ENCODE measurements around the gene NRG2.
A peak's percentile ranks its signal among the peaks of the same experiment; 100 is the strongest.

NRG2 gene

GRCh38 chr5:140004174-140004573 is 38.9 kb downstream of the NRG2 start:
- DNase-seq = no peak

DNA sequence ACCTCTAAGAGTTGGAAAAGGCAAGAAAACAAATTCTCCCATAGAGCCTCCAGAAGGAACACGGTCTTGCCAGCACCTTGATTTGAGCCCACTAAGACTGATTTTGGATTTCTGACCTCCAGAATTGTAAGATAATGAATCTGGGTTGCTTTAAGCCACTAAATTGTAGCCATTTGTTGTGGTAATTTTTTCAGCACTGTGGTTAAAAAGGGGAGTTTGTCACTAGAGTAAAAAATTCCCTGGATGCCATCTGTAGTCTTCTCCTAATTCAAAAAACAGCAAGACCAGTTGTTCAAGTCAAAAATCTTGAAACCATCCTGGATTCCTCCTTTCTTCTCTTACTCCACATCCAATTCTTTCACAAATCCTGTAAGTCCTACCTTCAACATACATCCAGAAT is 39.6 kb downstream of the NRG2 start:
- no peak for DNase-seq

- DNase-seq = no peak
These were observed 42.8 kb downstream of the NRG2 start for GRCh38 chr5:140000332-140000731.

DNA sequence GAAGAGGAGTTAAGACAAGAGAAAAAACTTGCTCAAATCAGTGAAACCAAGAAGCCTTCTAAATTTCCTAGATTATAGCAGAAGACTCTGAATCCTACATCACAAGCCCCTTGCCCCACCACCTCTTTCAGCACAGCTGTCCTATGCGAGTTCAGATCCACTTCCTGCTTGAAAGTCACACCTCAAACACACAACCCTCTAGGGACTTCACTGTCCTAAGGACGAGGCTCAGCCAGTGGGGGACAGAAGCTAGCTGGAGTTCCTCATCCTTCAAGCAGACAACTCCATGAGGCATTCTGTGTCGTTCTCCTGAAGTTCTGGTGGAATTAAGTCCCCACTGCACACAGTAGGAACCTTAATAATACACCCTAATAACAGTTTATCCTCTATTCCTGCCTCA is 44.3 kb downstream of the NRG2 start:
- no peak for DNase-seq

DNA sequence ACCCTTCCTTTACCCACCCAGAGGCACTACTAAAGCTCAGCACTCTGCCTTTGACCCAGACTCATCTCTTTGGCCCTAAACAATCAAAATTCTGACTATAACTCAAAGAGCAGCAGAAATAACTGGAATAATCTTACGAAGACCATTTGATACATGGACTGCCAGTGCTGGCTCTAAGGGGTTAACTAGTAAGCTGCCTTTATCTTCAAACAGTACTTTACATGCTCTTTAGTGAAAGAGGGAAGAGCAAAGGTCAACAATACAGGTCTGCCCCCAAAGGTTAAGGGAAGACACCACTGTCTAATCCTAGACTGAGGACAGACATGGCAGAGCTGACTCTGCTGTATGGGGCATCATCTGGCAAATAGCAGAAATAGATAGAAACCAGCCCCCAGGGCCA is 45.8 kb downstream of the NRG2 start:
- no peak for DNase-seq

DNA sequence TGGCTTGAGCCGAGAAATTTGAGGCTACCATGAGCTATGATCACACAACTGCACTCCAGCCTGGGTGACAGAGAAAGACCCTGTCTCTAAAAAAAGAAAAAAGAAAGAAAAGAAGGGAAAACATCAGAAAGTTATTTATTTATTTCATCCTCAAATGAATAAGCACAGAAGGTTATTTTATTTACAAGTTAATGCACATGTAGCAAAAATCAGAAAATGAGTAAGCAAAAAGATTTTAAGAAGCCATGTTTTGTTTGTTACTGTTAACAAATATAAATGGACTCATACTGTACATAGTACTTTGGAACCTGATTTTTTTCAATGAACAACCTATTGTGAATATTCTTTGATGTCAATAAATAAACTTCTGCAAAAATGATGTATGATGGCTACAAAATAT is 47.2 kb downstream of the NRG2 start:
- no peak for DNase-seq

DNA sequence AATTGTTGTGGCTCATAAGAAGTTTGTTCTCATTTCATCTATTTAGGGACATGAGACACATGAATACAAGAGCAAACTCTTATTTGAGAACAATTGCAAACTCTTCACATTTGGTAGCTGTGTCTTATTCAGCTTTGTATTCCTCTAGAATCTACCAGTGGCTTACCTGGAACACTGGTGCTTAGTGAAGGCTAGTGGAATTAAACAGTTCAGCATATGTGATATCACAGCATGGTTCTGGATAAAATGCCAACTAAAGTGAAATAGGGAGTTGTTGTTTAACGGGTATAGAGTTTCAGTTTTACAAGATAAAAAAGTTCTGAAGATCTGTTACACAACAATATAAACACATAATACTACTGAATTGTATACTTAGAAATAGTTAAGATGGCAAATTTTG is 48.9 kb downstream of the NRG2 start:
- DNase-seq = no peak

DNA sequence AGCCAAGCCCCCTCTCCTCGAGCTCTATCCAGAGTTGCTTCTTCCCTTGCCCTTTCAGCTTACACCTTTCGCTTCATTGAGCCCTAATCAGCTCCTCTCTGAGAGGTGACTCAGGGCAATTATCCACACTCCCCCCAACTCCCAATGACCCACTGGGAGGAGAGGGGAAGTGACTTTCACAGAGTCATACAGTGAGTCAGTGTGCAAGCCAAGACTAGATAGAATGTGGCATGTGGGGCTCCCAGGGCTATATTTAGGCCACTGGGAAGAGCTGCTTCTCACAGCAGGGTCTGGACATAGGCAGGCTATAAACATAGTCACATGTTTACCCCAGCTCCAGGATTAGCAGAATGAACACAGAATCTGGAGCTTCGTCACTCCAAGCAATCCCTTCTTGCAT is 57.4 kb downstream of the NRG2 start:
- DNase-seq = no peak

GRCh38 chr5:139985290-139985689 is 57.8 kb downstream of the NRG2 start:
- no peak for DNase-seq

- no peak for DNase-seq
These were observed 58.3 kb downstream of the NRG2 start for GRCh38 chr5:139984816-139985215.

GRCh38 chr5:139982975-139983240 is 60.2 kb downstream of the NRG2 start:
- DNase-seq = no peak

GRCh38 chr5:139982157-139982974 is 60.7 kb downstream of the NRG2 start:
- no peak for DNase-seq

DNA sequence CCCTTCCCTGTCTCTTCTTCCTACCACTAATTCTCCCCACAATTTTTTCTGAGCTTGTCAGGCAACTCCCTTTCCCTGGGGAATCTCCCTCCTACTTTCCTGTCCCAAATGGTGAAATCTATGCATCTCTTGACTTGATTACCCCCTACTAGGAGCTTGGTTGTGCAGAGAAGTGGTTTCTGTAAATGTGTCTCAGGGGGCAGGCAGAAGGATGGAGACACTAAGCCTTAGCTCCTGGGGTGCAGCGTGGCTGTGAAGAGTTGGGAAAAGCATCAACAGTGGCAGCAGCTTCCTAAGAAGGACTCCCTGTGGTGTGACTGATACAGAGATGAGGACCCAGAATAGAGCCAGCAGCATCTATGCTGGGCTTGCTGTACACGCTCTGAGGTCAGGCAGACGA is 62.3 kb downstream of the NRG2 start:
- no peak for DNase-seq

GRCh38 chr5:139979943-139980342 is 63.2 kb downstream of the NRG2 start:
- no peak for DNase-seq

DNA sequence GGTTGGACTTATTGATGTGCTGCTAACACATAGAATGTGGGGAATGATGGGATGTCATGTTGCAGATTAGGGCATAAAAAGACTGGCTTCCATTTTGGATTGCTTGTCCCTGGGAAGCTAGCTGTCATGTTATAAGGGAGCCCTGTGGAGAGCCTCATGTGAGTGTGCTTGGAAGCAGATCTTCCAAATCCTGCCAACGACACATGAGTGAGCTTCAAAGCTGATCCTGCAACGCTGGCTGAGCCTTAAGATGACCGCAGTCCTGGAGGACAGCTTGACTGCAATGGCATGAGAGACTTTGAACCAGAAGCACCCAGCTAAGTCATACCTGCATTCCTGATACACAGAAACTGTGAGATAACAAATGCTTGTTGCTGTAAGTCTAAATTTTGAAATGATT is 63.6 kb downstream of the NRG2 start:
- DNase-seq = no peak

DNA sequence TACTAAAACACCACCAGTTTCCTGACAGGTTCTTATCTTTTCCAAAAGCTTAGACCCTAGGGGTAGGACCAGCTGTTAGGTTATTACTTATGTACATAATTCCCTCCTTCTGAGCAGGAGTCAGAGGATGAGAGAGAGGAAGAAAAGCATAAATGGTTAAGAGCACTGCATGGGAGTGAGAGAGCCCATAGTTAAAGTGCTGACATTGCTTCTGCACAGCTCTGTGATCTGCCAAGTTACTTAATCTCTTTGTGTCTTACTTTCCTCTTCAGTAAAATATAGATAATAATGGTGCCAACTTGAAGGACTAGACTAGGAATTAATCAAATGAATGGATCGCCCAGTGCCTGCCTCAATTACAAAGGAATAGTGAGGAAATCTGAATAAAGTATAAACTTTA is 66.4 kb downstream of the NRG2 start:
- DNase-seq = no peak

DNA sequence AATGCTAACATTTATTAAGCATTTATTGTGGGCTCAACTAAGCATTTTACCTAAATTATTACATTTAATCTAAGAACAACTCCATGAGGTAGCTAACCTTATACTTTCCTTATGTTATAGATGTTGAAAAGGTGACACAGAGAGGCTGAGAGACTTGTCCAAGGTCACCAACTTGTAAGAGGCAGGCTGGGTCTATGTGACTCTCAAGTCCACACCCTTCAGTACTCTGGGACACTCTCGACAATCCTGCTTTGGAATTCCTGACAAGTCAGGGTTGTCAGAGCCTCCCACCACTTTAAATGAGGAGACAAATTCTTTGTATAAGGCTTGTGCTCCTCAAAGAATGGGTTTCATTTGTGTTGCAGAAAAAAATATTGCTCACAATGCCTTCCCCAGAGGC is 67.2 kb downstream of the NRG2 start:
- DNase-seq = no peak

DNA sequence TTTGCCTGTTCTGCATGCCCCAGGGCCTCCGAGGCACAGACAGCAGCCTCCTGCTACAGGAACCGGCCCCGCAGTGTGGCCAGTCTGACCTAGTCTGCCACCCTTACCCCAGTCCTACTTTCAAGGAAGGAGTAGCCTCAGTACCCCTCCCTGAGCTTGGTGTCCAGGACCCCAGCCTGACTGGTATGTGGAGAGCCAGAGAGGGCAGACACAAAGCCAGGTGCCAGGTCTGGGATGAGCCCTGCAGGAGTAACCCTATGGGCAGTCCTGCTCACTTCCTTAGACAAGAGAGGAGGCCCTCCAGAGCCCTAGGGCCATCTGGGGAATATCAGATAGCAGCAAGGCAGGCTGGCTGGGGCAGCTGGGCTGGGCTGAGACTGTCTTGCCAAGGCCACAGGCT is 67.8 kb downstream of the NRG2 start:
- DNase-seq = no peak

GRCh38 chr5:139974661-139975060 is 68.4 kb downstream of the NRG2 start:
- no peak for DNase-seq

GRCh38 chr5:139971202-139971725 is 71.8 kb downstream of the NRG2 start:
- no peak for DNase-seq

GRCh38 chr5:139969318-139969717 is 73.8 kb downstream of the NRG2 start:
- DNase-seq = no peak

- peak; percentile 94 for DNase-seq
These were observed 74.4 kb downstream of the NRG2 start for GRCh38 chr5:139968547-139969261.

- DNase-seq = no peak
These were observed 75.7 kb downstream of the NRG2 start for GRCh38 chr5:139967353-139967752.

DNA sequence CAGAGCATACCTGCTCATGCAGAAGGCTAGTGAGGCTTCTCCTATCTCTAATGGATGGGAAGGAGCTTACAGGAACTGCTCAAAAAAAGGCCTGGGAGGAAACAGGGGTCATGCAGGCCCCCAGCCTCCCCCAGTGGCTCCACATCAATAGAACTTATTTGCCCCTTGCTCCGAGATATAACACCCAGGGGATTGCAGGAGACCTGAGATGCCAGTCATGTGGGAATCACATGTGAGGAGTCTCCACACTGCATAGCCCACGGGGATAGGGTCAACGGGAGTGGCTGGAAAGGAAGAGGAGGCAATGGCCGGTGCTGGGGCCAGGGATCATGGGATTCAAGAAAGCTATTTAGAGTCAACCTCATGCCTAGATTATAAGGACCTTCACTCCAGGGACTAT is 76.2 kb downstream of the NRG2 start:
- no peak for DNase-seq

Data from right forelimb (tissue), 1 donor.